Smooth muscle cell (in vitro differentiated cells): ENCODE measurements around the gene DGKD. TPM values are rescaled to one million over a fixed set of nuclear protein-coding genes. Genes with fewer than 3 reads are reported as not detected.

ENCODE experiments used
- DNase-seq: peaks from one replicate; lab custom pipeline; 2025; ENCODE audit not compliant: unreplicated experiment; lab: John Stamatoyannopoulos, UW
- H2AFZ ChIP-seq: fragments of 200-600 bp; sonication (generic); 2 replicates; pipeline ENCODE4 v1.6.0; 2016; ENCODE audit warnings: antibody characterized with exemption, low read depth, mild to moderate bottlenecking
- H3F3A ChIP-seq: fragments of 200-600 bp; sonication (generic); 2 replicates; pipeline ENCODE4 v1.6.0; 2017; ENCODE audit warnings: antibody characterized with exemption, low read depth
- H3K27ac ChIP-seq: fragments of 200-600 bp; sonication (generic); 2 replicates; pipeline ENCODE4 v1.5.1; 2016; ENCODE audit warnings: low read depth, mild to moderate bottlenecking
- H3K27me3 ChIP-seq: fragments of 200-600 bp; sonication (generic); 2 replicates; pipeline ENCODE4 v1.6.1; 2016; ENCODE audit warnings: low read depth, mild to moderate bottlenecking
- H3K36me3 ChIP-seq: fragments of 200-600 bp; sonication (generic); 2 replicates; pipeline ENCODE4 v1.5.1; 2016; ENCODE audit warnings: low read depth
- H3K4me1 ChIP-seq: fragments of 200-600 bp; sonication (generic); 2 replicates; pipeline ENCODE4 v1.5.1; 2016; ENCODE audit warnings: low read depth
- H3K4me2 ChIP-seq: fragments of 200-600 bp; sonication (generic); 2 replicates; pipeline ENCODE4 v1.6.0; 2016; ENCODE audit warnings: mild to moderate bottlenecking
- H3K4me3 ChIP-seq: fragments of 200-600 bp; sonication (generic); 2 replicates; pipeline ENCODE4 v1.5.1; 2016; ENCODE audit warnings: mild to moderate bottlenecking
- H3K79me2 ChIP-seq: fragments of 200-600 bp; sonication (generic); 2 replicates; pipeline ENCODE4 v1.6.0; 2016; ENCODE audit warnings: low read depth, mild to moderate bottlenecking
- H3K9ac ChIP-seq: fragments of 200-600 bp; sonication (generic); 2 replicates; pipeline ENCODE4 v1.6.0; 2016; ENCODE audit warnings: low read depth
- H3K9me3 ChIP-seq: fragments of 200-600 bp; sonication (generic); replicated peaks from 2 replicates; pipeline ENCODE4 v1.5.1; 2016; ENCODE audit warnings: low read depth
- H4K20me1 ChIP-seq: fragments of 200-600 bp; sonication (generic); 2 replicates; pipeline ENCODE4 v1.6.0; 2016; ENCODE audit warnings: low read depth
- WGBS: methylation state at CpG from one replicate; pipeline ENCODE4 v1.1.7; 2016; ENCODE audit warnings: low lambda C conversion rate; 5-methylcytosine and 5-hydroxymethylcytosine counted together
- polyA plus RNA-seq: library from polyadenylated mRNA; unstranded; fragments of >200 nt; fragmentation: Nextera tagmentation; extraction: Ambion mirVana; gene quantifications from 2 replicates; pipeline ENCODE4 v1.2.1, GENCODE V29; 2016
- total RNA-seq: library from RNA; depleted of rRNA; stranded (reverse); fragments of >200 nt; gene quantifications from 2 replicates; pipeline ENCODE4 v1.2.3, GENCODE V29; 2014
- TF ChIP-seq, protein P1 (sequence below): fragments of 200-600 bp; sonication (generic); IDR thresholded peaks from 2 replicates; pipeline ENCODE4 v1.5.1; 2017; ENCODE audit warnings: borderline replicate concordance, mild to moderate bottlenecking, antibody characterized with exemption; ENCODE audit not compliant: insufficient read depth, poor library complexity, severe bottlenecking

Gene DGKD
- total and polyA plus RNA-seq, 2 experiments from 2014 or later, result 12.2 to 14.2 TPM

DNA sequence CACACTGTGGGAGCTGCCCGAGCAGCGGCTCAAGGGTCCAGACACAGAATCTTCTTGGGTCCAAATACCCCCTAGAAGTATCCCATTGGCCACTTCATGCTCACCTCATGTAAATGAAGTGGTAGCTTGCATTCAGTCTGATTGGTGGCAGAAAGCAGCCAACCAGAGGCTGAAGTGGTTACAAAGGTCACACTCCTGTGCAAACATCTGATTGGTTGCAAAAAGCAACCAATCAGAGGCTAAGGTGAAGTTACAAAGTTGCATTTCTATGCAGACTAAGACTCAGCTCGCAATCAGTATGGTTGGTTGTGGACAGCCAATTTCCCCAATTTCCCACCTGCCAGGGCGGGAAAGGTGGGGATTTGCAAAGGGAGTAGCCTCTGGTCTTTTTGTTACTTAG is 94.3 kb downstream of the DGKD start:
- no peak for DNase-seq
- WGBS, result 92% methylated on average over 4 of the region's 4 CpGs
- H3K27ac ChIP-seq, result no peak overlapping the region

DNA sequence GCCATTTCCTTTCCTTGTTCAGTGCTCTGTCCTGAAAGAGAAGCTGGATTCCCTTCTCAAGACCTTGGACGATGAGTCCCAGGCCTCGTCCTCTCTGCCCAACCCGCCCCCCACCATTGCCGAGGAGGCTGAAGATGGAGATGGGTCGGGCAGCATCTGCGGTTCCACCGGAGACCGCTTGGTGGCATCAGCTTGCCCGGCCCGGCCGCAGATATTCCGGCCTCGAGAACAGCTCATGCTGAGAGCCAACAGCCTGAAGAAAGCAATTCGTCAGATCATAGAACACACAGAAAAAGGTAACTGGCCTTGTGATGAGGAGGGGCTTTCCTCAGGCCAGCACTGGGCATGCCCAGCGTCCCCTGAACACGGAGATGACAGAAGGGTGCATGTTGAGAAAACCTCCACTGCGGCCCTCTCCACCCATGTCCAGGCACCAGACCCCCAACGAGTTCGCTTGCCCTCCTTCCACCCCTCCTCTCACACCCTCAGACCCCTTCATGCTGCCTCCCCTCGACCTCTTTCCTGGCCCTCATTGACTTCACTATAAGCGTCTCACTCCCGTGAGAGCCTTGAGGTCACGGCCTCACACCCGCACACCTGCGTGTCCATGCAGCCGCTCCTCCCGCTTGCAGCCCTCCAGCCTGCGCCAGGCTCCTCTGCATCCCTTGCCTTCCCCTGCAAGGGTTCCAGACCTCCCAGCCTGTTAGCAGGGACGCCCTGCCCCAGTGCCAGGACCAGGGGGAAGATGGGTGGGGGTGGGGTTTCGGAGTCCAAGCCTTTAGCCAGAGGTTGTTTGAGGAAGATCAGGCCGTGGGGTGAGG is 95.0 kb downstream of the DGKD start:
- H3K4me3 ChIP-seq, result no peak overlapping the region
- no peaks in the 10 kb centered on the region for H4K20me1 ChIP-seq
- no peaks in the 10 kb centered on the region for H3K36me3 ChIP-seq
- no peaks in the 10 kb centered on the region for H3K9me3 ChIP-seq
- TF ChIP-seq, protein P1, sequence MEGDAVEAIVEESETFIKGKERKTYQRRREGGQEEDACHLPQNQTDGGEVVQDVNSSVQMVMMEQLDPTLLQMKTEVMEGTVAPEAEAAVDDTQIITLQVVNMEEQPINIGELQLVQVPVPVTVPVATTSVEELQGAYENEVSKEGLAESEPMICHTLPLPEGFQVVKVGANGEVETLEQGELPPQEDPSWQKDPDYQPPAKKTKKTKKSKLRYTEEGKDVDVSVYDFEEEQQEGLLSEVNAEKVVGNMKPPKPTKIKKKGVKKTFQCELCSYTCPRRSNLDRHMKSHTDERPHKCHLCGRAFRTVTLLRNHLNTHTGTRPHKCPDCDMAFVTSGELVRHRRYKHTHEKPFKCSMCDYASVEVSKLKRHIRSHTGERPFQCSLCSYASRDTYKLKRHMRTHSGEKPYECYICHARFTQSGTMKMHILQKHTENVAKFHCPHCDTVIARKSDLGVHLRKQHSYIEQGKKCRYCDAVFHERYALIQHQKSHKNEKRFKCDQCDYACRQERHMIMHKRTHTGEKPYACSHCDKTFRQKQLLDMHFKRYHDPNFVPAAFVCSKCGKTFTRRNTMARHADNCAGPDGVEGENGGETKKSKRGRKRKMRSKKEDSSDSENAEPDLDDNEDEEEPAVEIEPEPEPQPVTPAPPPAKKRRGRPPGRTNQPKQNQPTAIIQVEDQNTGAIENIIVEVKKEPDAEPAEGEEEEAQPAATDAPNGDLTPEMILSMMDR, result peak; percentile 75
- peak; percentile 12 for DNase-seq
- H3K79me2 ChIP-seq, result no peaks in the 10 kb centered on the region
- no peak overlapping the region for H3K4me2 ChIP-seq
- WGBS, result 61% methylated on average over 30 of the region's 31 CpGs
- H3K27me3 ChIP-seq, result no peaks in the 10 kb centered on the region
- H3K4me1 ChIP-seq, result peaks cover 3% of the 10 kb centered on the region
- no peak overlapping the region for H3K9ac ChIP-seq
- no peak overlapping the region for H3K27ac ChIP-seq
- H2AFZ ChIP-seq, result no peak overlapping the region
- H3F3A ChIP-seq, result no peaks in the 10 kb centered on the region

More for the DNA sequence above, 94.3 kb downstream of the DGKD start:
- Histone ChIP-seq H4K20me1 (no peaks in the 10 kb centered on the region), H3K36me3 (no peaks in the 10 kb centered on the region), H3K4me2 (no peak overlapping the region), H3K4me3 (no peak overlapping the region), H3K27me3 (no peaks in the 10 kb centered on the region), H3K9me3 (no peaks in the 10 kb centered on the region), H3K9ac (no peak overlapping the region), H2AFZ (no peak overlapping the region), H3K4me1 (peaks cover 3% of the 10 kb centered on the region), H3F3A (no peaks in the 10 kb centered on the region), H3K79me2 (no peaks in the 10 kb centered on the region)
- TF ChIP-seq, protein P1, result no peak

DNA sequence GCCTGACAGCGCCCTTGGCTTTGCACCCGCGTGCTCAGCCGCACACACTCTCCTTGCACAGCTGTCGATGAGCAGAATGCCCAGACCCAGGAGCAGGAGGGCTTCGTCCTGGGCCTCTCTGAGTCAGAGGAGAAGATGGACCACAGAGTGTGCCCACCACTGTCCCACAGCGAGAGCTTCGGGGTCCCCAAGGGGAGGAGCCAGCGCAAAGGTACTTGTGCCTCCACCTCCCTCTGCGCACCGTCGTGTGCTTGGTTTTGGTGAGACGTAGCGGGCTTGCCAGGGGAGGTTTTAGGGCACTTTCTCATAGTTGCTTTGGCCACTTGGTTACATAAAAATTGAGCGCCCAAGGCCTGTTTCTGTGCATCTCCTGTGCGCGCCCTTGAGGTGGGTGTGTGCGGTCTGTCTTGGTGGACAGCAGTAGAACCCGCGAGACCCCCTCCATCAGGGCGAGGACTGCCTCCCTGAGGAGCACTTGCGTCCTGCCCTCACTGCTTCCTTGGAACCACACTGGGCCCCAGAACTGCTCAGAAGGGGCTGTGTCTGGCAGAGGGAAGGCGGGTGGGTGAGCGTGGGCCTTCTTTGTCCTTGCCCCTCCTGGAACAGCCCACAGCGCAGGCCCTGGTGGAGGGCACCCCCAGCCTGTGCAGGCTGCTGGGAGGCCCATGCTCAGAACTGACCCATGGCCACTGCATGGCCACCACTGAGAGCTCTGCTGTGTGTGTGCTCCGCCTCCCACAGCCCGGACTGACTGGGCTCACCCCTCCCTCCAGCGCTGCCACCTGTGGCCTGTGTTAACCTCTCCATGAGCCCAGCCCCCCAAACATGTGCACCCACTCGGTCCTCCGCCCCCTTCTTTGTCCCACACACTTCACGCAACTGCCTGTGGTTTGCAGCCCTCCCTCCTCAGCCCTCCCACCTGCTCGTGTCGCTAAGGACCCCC is 95.9 kb downstream of the DGKD start:
- 98% methylated on average over 31 of the region's 33 CpGs for WGBS
- no peaks in the 10 kb centered on the region for H3K36me3 ChIP-seq
- H3K4me2 ChIP-seq, result no peak overlapping the region
- no peaks in the 10 kb centered on the region for H3K79me2 ChIP-seq
- H3K27ac ChIP-seq, result no peak overlapping the region
- no peaks in the 10 kb centered on the region for H3F3A ChIP-seq
- DNase-seq, result no peak
- H3K4me3 ChIP-seq, result no peak overlapping the region
- H3K27me3 ChIP-seq, result no peaks in the 10 kb centered on the region
- H3K4me1 ChIP-seq, result peaks cover 3% of the 10 kb centered on the region
- H3K9me3 ChIP-seq, result no peaks in the 10 kb centered on the region
- TF ChIP-seq, protein P1, result no peak
- no peaks in the 10 kb centered on the region for H4K20me1 ChIP-seq
- no peak overlapping the region for H3K9ac ChIP-seq
- no peak overlapping the region for H2AFZ ChIP-seq
